Activated CD8-positive, alpha-beta memory T cell treated with anti-CD3 and anti-CD28 coated beads, Interleukin-2, amount 50 U/mL, for 1 hour (primary cell): ENCODE data around the gene TMEM201.
"Not testable (repeated sequence)": the region's sequence is repeated elsewhere in the genome, so short reads cannot be mapped to it uniquely, and the experiment has no call there.

ENCODE experiments used
- DNase-seq: peaks from one replicate; pipeline ENCODE4 v3.0.0-alpha.2; 2020; ENCODE audit errors: extremely low read depth

TMEM201 gene

DNA sequence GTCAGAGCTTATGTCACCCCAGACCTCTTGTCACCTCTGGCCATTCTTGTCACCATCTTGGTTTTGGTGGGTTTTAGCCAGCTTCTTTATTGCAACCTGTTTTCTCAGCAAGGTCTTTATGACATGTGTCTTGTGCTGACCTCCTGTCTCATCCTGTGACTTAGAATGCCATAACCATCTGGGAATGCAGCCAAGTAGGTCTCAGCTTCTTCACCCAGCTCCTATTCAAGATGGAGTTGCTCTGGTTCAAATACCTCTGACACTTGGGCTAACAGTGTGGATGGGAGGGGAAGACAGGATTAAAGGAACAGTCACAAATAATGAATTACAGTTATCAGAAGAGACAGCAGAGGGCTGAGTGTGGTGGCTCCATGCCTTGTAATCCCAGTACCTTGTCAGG lies 32.3 kb downstream of the TMEM201 start:
- DNase-seq, result no peak

DNA sequence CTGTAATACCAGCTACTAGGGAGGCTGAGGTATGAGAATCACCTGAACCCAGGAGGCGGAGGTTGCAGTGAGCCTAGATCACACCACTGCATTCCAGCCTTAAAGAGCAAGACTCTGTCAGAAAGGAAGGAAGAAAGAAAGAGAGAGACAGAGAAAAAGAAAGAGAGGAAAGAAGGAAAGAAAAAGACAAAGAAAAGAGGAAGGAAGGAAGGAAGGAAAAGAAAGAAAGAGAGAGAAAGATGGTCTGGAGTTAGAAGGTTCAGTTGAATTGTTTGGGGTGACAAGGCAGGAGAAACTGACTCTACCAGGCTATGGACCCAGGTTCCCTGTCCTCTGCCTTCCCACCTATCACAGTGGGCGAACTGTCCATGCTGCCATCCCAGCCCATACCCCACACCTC lies 35.4 kb downstream of the TMEM201 start:
- DNase-seq, result no peak

DNA sequence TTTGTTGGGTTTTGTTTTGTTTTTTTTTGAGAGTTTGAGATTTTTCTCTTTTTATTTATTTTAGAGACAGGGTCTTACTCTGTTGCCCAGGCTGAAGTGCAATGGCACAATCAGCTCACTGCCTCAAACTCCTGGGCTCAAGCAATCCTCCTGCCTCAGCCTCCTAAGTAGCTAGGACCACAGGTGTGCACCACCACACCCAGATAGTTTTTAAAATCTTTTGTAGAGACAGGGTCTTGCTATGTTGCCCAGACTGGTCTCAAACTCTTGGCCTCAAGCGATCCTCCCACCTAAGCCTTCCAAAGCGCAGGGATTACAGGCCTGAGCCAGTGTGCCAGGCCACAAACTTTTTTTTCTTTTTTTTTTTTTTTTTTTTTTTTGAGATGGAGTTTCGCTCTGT lies 36.3 kb downstream of the TMEM201 start:
- DNase-seq, result not testable (repeated sequence)

DNA sequence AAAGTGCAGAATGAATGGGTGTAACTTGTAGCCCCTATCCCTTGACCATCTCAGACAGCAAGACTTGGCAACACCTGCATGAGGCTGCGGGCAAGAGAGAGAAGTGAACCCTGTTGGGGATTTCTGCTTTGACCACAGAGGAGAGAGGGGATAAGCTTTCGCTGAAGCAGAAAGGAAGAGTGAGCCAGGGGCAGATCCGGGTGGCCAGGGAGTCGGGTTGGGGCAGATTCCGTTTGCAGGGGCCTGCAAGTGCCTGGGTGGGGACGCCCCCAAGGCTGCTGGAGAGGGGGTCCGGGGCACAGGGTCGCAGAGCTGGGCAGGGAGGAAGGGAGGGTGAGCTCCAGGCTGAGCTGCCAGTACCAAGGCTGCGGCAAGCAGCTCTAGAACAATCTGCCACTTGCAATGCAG lies 37.5 kb downstream of the TMEM201 start:
- DNase-seq, result no peak

DNA sequence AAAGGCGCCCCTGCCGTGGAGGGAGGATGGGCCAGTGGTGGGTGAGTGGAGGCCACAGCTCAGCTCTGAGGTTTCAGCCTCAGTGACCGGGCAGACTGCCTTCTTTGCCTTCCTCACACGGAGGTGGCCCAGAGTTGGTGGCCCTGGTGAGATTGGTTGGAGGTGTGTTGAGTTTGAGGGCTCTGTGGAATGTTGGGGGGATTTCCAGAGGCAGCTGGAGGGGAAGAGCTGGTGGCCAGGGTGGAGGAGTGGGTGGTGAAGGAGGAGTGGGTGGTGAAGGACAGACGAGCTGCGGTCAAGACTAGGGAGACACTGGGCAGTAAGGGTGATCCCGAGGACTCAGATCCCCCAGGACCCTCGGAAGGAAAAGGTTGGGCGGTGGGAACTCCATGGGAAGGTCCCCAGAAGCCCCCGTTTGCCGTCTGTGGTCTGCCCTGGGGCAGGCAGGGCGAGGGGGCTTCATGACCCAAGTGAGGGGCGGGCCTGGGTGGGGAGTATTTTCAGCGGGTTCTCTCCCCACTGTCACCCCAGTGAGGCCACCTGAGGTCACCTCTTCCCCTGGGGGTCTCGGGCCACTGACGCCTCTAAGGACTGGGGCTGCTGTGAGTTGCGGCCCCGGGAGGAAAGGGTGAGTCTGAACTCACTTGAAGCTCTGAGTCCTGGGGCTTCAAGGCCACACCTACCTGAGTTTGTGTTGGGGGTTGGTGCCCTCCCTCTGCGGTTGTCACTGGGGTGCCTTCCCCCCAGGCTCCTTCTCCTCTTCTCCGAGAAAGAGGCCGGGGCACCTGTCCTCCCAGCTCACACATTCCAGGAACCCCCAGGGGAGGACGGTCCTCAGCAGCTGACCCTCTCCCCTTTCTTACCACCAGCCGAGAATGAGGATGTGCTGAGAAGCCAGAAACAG lies 40.1 kb downstream of the TMEM201 start:
- DNase-seq, result peak; percentile 54

DNA sequence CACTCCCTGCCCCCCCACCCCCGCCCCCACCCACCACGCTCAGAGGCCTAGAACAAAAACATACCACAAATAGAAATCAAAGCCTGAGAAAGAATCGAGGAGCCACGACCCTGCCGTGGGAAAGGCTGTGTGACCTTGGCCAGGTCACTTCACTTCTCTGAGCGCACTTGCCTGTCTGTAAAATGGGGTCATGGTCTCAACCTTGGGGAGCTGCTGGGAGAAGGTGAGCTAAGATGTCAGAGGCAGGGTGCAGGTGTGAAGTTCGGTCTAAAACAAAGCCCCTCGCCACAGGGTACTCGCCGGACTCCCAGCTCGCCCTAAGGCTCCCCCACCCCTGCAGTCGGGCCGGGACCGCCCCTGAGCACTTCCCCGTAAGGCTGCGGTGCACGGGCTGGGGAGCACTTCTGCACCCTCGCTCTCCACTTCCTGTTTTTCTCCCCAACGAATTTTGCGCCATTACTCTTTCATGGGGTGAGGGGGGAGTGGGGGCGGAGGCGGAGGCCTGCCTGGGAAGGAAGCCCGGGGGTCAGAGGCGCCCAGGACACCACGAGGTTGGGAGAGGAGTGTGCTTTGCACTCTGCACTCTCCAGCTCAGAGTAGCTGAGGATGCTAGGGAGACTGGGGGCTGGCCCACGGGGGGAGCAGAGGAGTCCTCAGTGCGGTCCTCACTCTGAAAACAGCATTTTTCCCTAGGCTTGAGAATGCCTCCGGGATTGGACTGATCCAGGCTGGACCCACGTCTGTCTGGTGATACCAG lies 40.9 kb downstream of the TMEM201 start:
- no peak for DNase-seq

DNA sequence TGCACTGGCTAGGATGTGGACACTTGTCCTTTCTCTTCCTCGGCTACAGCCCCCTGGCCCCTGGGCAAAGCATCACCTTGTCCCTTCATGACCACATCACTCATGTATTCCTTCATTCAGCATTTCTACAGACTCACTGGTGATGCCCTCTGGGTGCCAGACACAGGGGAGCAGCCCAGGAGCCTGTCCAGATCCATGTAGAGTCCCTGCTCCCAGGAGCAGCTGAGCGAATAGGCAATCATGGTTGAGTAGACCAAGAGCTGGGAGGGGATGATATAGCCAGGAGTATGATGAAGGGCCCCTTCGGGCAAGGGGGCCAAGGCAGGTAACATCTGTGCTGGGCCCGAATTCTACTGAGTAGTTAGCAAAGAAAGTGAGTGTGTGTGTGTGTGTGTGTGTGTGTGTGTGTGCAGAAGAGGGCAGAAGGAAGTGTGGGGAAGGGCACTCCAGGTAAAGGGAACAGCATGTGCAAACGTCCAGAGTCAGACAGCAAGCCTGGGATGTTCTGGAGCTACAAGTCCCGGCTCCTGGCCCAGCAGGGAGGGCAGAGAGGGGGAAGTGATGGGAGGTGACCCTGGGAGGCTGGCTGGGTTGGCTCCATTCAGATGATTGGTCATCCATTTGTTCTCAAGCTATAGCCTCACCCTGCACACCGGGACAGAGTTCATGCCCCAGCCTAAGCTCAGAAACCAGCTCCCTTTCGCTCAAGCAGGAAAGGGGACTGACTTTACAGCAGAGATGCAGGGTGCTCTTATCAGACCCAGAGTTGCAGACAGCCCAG lies 41.8 kb downstream of the TMEM201 start:
- no peak for DNase-seq

DNA sequence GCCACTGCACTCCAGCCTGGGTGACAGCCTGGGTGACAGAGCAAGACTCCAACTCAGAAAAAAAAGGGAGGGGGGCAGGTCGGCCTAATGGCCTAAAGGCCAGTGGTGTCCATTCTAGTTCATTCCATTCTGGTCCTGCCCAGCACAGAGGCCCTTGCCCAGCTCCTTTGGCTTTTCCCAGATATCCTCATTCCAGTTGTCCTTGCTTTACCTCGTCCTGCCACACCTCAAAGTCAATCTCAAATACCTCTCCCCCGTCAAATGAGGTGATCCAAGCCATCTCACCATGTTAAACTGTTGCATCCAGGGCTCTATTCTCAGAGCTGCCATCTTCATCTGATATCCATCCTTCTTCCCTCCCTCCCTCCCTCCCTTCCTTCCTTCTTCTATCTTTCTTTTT lies 42.9 kb downstream of the TMEM201 start:
- DNase-seq, result no peak

DNA sequence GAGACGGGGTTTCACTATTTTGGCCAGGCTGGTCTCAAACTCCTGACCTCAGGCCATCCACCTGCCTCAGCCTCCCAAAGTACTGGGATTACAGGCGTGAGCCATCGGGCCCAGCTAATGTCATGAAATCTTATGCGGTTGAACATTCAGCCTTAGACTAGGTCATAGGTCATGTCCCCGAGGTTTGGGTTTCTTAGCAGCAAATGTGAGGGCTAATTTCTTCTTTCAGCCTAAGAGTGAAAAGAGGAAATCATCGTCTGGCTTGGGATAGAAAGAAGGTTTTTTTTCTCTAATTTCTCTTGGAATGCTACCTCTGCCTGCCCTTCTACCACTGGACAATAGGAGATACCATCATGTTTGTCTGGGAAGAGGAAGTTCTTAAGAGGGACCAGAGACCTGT lies 44.8 kb downstream of the TMEM201 start:
- DNase-seq, result no peak

DNA sequence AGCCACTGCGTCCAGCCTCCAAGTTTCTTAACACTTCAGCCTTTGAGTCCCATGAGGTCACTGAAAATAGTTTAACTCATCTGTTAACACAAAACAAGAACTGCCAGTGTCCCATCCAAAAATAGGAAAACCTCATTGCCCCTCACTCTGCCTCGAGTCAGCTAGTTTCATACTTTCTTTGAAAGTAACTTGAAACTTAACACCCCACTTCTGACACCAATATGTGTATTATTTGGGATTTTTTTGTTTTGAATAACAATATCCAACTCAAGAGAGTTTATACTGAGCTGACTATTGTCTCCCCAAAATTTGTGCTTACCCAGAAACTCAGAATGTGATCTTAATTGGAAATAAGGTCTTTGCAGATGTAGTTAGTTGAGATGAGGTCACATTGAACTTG lies 45.9 kb downstream of the TMEM201 start:
- DNase-seq, result no peak

DNA sequence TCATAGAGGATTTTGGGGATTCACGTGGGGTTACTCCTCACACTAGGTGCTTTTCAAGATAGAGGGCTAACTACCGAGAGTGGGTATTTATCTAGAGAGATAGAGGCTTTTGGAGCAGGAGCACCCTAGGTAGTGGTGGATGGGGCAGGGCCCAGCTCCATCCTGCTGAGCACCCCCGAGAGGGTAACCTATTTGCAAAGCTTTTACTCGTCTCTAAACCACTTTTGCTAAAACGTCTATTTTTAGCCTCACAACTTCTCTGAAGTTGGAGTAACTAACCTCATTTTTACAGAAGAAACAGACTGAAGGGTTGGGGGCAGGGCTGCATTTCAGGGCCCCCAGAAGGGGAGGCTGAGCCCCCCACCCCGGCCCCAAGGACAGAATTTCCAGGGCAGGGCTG lies 50.5 kb downstream of the TMEM201 start:
- no peak for DNase-seq

DNA sequence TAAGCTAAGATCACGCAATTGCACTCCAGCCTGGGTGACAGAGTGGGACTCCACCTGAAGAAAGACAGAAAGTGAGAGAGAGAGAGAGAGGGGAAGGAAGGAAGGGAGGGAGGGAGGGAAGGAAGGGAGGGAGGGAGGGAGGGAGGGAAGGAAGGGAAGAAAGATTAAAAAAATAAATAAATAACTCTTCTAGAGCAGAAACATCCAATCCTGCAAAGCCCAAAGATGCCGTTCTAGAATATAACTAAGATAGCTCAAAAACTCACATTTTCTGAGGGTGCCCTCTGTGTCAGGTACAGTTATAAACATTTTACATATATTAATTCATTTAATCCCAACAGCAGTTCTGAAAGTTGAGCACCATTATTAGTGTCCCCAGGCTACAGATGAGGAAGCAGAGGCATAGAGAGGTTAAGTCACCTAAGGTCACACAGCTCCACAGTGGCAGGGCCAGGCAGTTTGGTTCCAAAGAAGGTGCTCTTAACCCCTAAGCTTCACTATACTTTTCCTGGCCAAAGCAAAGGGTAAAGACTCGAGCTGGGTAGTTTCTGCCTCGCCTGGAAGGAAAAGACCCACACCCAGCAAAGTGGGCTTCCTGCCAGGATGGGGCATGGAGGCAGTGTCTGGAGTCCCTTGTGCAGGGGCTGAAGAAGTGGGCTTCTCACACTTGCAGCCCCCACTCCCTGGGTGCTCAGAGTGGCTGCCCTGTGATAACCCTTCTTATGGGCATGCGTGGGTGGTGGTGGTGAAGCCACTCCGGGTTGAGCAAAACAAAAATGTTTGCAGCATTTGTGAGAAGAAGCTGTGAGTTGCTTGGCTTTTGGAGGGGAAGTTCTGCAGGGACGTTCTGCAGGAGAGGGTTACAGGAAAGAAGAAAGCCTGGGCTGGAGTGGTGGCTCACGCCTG lies 54.9 kb downstream of the TMEM201 start:
- DNase-seq, result no peak

DNA sequence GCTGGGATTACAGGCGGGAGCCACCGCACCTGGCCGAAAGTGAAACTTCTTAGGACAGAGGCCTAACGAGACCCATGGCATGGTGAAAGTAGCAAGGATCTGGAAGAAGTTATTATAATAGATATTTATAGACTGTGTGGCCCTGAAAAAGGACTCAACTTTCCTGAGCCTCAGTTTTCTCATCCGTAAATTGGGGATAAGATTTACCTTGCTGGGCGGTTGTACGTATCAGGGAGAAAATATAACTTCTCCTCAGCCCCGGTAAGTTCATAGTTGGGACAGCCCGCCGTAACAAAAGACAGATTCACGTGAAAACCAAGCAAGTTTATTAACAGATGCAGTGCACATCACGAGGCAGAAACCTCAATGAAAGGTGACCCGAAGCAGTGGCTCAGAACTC lies 57.3 kb downstream of the TMEM201 start:
- no peak for DNase-seq

DNA sequence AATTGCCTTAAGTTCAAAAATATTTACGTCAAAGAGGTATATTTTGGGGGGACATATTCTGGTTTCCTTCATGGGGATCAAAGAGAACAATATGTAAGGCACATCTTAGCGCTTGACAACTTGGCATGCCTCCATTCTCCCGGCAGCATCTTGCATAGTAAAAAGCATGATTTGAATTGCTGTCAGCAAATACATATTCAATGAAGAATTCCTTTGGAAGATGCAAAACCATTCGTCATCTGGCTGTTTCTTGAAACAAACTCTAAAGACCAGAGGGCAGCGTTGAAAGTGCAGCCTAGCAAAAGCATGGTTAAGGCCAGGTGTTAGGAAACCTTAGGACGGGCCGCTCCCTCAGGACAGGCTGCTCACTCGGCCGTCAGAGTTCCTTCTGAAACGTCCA lies 59.5 kb downstream of the TMEM201 start:
- no peak for DNase-seq

DNA sequence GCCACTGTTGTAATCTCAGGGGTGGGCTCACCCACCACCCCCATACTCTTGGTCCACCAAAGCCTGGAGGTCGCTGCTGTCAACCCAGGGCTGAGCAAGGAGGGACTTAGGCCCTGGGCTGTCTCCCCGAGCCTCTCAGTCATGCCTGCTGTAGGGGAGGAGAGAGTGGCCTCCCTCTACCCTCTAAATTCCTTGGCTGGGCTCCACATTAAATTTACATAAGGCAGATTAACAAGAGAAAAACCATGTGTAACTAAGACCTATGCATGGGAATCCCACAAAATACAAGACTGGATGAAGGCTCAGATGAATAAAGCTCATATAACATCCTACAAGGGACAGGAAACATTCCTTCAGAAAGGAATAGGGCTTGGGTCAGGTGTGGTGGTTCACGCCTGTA lies 61.1 kb downstream of the TMEM201 start:
- no peak for DNase-seq

DNA sequence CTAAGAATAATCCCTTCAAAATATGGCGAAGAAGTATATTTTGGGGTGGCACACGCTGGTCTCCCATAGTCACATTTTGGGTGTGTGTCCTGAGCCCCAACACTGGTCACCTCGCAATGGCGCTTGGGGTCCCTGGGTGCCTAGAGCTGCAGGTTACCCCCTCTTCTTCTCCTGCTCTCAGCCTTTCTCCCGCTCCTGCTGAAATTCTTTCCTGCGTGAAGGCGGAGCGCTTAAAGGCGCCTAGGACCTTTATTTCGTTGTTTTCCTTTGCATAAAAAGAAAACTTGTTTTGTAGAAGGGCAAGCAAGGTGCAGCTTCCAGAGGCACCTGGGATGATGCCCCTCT lies 62.5 kb downstream of the TMEM201 start:
- no peak for DNase-seq

DNA sequence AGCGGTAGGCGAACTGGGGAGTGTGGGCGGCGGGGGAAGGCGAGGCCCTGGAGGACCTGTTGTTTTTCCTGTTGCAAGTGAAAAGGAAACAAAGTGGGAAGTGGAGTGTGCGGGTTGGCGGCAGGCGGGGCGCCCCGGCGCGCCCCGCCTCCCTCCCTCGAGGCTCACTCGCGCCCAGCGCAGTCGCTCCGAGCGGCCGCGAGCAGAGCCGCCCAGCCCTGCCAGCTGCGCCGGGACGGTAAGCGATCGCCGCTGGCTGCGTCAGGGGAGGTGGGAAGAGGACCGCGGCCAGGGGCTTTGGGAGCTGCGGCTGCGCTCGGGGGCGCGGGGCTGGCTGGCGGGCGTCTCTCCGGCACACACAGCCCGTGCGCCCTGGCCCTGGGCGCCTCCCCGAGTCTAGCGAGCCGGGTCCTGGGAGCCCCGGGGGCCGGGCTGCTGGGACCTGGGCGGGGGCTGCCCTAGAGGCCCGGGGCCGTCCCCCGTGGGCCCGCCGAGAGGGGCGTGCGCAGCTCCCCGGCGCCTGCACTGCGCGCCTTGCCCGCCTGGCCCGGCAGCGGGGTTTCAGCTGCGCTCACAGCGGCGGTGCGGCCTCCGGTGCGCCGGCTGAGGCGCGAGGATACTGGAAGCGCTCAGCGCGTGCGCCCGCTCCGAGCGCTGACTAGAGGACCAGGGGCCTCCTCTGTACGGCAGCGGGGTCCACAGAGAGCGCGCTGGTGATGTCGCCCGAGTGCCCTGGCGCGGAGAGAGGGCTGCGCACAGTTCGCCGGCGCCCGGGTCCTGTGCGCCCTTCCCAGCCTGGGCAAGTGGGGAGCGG lies 63.1 kb downstream of the TMEM201 start, which contains the start of gene PIK3CD:
Gene PIK3CD (plus strand): TSS at position 167 of the 814 bp plus-strand sequence. CDS start 58,725 bp downstream, outside the sequence.
- no peak for DNase-seq

DNA sequence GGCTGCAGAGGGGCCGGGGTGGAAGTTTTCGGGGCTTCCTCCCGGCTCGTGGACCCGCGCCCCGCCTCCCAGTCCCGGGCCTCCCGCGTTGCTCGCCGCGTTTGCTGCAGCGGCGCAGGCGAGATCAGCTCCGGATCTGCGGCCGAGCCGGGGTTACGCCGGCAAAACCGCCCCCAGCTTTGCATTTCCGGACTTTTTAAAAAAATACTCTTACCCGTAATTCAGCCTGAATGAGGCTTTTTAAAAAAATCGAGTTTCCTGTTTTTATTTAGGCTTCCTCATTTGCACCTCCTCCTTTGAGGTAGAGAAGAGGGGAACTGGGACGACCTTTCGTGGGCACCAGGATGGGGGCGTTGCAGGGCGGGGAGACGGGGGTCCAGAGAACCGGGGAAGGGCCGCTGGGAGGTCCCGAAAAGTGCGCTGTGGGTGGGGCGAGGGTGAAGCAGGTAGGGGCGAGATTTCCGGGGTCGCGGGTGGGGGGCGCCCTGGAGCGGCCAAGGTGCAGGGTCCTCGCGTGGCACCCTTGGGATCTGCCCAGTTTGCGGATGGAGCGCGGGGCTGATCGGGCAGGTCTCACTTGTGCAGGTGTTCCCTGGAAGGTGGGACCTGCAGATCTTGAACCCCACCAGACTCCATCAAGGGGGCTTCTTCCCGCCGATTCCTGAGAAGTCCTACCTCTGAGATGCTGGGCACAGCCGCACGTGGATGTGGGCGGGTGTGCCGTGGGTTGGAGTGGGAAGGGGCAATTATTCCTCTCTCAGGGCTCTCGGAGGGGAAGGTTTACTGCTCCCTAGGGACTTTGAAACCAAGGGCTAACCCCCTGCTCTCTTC lies 63.9 kb downstream of the TMEM201 start:
- DNase-seq, result no peak

DNA sequence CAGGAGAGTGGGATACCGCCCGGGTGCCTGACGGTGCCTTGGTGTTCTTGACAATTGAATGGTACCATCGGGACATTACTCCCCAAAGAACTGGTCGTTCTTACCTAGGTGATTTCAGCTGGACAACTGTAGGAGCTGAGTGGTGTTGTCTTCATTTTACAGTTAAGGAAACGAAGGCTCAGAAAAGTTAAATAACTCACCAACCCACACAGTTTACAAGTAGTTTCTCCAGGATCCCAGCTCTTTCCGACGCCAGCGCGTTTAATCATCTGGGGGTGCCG lies 64.4 kb downstream of the TMEM201 start:
- DNase-seq, result no peak
